SK-N-SH (cell line): ENCODE measurements around the gene ABLIM1.

Source experiments
- POLR2AphosphoS5 ChIP-seq: IDR thresholded peaks from 2 replicates; pipeline ENCODE4 v1.6.1; 2012; ENCODE audit warnings: low read depth, low read length
- TF ChIP-seq, protein P1 (sequence below): IDR thresholded peaks from 2 replicates; pipeline ENCODE4 v1.4.0; 2012; ENCODE audit warnings: low read depth, borderline replicate concordance

- no peak for TF ChIP-seq POLR2AphosphoS5
- TF ChIP-seq, protein P1, sequence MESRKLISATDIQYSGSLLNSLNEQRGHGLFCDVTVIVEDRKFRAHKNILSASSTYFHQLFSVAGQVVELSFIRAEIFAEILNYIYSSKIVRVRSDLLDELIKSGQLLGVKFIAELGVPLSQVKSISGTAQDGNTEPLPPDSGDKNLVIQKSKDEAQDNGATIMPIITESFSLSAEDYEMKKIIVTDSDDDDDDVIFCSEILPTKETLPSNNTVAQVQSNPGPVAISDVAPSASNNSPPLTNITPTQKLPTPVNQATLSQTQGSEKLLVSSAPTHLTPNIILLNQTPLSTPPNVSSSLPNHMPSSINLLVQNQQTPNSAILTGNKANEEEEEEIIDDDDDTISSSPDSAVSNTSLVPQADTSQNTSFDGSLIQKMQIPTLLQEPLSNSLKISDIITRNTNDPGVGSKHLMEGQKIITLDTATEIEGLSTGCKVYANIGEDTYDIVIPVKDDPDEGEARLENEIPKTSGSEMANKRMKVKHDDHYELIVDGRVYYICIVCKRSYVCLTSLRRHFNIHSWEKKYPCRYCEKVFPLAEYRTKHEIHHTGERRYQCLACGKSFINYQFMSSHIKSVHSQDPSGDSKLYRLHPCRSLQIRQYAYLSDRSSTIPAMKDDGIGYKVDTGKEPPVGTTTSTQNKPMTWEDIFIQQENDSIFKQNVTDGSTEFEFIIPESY: no peak
These were observed 270.3 kb downstream of the ABLIM1 start for GRCh38 chr10:114387784-114388183.
